HepG2 (cell line): ENCODE data around the gene PRKCE. TPM values are rescaled to one million over a fixed set of nuclear protein-coding genes. Genes with fewer than 3 reads are reported as not detected.
"Not testable (repeated sequence)": the region's sequence is repeated elsewhere in the genome, so short reads cannot be mapped to it uniquely, and the experiment has no call there.

ENCODE experiments used
- ATAC-seq: fragments of 200-7000 bp; cut with Tn5 transposase; 3 replicates; pipeline ENCODE4 v1.9.1; 2020; ENCODE audit warnings: mild to moderate bottlenecking, moderate library complexity
- BruUV-seq: library from RNA; stranded (reverse); fragments of 400-500 nt; replicated peaks from 2 replicates; lab custom pipeline; 2021; lab: Mats Ljungman, UMichigan
- CTCF ChIA-PET: fragments of 300-600 bp; formaldehyde crosslinking; extraction: SDS; loops from one replicate; lab custom pipeline; 2021; ENCODE audit warnings: low total read pairs, inconsistent platforms, low intra/inter-chr PET ratio; lab: Yijun Ruan, JAX
- POLR2A ChIA-PET: fragments of 350-600 bp; sonication (Branson Sonifier 250); formaldehyde crosslinking; loops from one replicate; lab custom pipeline; 2020; ENCODE audit warnings: antibody characterized with exemption, inconsistent platforms; lab: Yijun Ruan, JAX
- DNase-seq: peaks from one replicate; pipeline ENCODE4 v3.0.0-alpha.2; 2015; ENCODE audit warnings: low spot score
- FAIRE-seq: peaks from 3 replicates; lab custom pipeline; 2011; peaks lifted over from hg19 to GRCh38; lab: Jason Lieb, UNC
- H2AFZ ChIP-seq: one replicate; pipeline ENCODE4 v1.6.1; 2011; ENCODE audit warnings: low read length, inconsistent platforms
- H3K27ac ChIP-seq: fragments of 300-600 bp; 3 replicates; pipeline ENCODE4 v1.8.0; 2011; ENCODE audit warnings: mixed run types, mild to moderate bottlenecking, mixed read lengths, low read length, inconsistent platforms; ENCODE audit not compliant: insufficient read depth; ENCODE audit errors: extremely low read length
- H3K27me3 ChIP-seq, 2 experiments: fragments of 200-600 bp in 1 of 2; 2 replicates in 1 of 2; 3 replicates in 1 of 2; pipeline versions ENCODE4 v1.6.0 to v1.8.0; 2011; ENCODE audit warnings: low read length in 2 of 2, mild to moderate bottlenecking in 2 of 2, moderate library complexity in 2 of 2, inconsistent platforms in 1 of 2; ENCODE audit not compliant: insufficient read depth in 2 of 2, control insufficient read depth in 1 of 2
- H3K36me3 ChIP-seq, 2 experiments: fragments of 200-600 bp in 1 of 2; replicated peaks in 1 of 2; 2 replicates in 1 of 2; 3 replicates in 1 of 2; pipeline versions ENCODE4 v1.5.1 to v1.8.0; 2011; ENCODE audit warnings: low read length in 2 of 2, inconsistent platforms in 1 of 2; ENCODE audit not compliant: insufficient read depth in 2 of 2, control insufficient read depth in 1 of 2
- H3K4me1 ChIP-seq: 2 replicates; pipeline ENCODE4 v1.5.1; 2012; ENCODE audit warnings: low read length, inconsistent platforms; ENCODE audit not compliant: insufficient read depth
- H3K4me2 ChIP-seq: 2 replicates; pipeline ENCODE4 v1.6.0; 2011; ENCODE audit warnings: low read depth, low read length, inconsistent platforms
- H3K4me3 ChIP-seq, 3 experiments: fragments of 200-600 bp in 1 of 3; sonication (generic), shearing (Covaris generic) in 1 of 3; replicated peaks in 1 of 3; 2 replicates each; pipeline ENCODE4 v1.5.1; 2011 to 2016; ENCODE audit warnings: low read length in 3 of 3, inconsistent platforms in 2 of 3, low read depth in 2 of 3, mild to moderate bottlenecking in 2 of 3, control low read depth in 1 of 3, mixed read lengths in 1 of 3; ENCODE audit not compliant: insufficient read depth in 1 of 3
- H3K79me2 ChIP-seq: one replicate; pipeline ENCODE4 v1.6.1; 2011; ENCODE audit warnings: low read length, inconsistent platforms; ENCODE audit not compliant: insufficient read depth
- H3K9ac ChIP-seq: 2 replicates; pipeline ENCODE4 v1.6.0; 2011; ENCODE audit warnings: mild to moderate bottlenecking, low read depth, low read length, inconsistent platforms; ENCODE audit not compliant: insufficient read depth
- H3K9me3 ChIP-seq: 2 replicates; pipeline ENCODE4 v1.5.1; 2012; ENCODE audit warnings: mild to moderate bottlenecking, low read length
- H4K20me1 ChIP-seq: 2 replicates; pipeline ENCODE4 v1.6.0; 2011; ENCODE audit warnings: inconsistent platforms, mild to moderate bottlenecking, low read length, moderate library complexity; ENCODE audit not compliant: insufficient read depth
- AKNA ChIP-seq: sonication (generic); formaldehyde crosslinking; IDR thresholded peaks from 2 replicates; pipeline ENCODE4 v1.4.0; 2020; ENCODE audit warnings: missing genetic modification reagents, borderline replicate concordance
- CCDC6 ChIP-seq: sonication (generic); formaldehyde crosslinking; IDR thresholded peaks from 2 replicates; pipeline ENCODE4 v1.8.1; 2022; ENCODE audit warnings: mild to moderate bottlenecking, missing genetic modification reagents, moderate library complexity
- HDAC1 ChIP-seq: sonication (generic); formaldehyde crosslinking; IDR thresholded peaks from 2 replicates; pipeline ENCODE4 v1.5.1; 2020; ENCODE audit warnings: mild to moderate bottlenecking, missing genetic modification reagents
- HIC2 ChIP-seq: sonication (generic); formaldehyde crosslinking; IDR thresholded peaks from 2 replicates; pipeline ENCODE4 v1.9.0; 2022; ENCODE audit warnings: low read depth, missing genetic modification reagents
- RFXAP ChIP-seq: sonication (generic); formaldehyde crosslinking; IDR thresholded peaks from 2 replicates; pipeline ENCODE4 v1.4.0; 2020; ENCODE audit warnings: missing genetic modification reagents, borderline replicate concordance
- SOX6 ChIP-seq, 2 experiments: fragments of 450-650 bp in 1 of 2; sonication (generic) in 1 of 2; formaldehyde crosslinking in 1 of 2; IDR thresholded peaks; 2 replicates each; pipeline versions ENCODE4 v1.4.0 to v1.6.1; 2017 to 2020; ENCODE audit warnings: antibody characterized with exemption in 1 of 2, mild to moderate bottlenecking in 1 of 2, missing genetic modification reagents in 1 of 2
- WGBS: methylation state at CpG from one replicate; pipeline ENCODE4 v1.1.6; 2017; ENCODE audit warnings: low lambda C conversion rate; 5-methylcytosine and 5-hydroxymethylcytosine counted together
- in situ Hi-C: cut with HindIII; loops from 2 replicates; pipeline ENCODE4 v1.10.0; 2017; ENCODE audit warnings: low pct_unique_long_range_greater_than_20kb; ENCODE audit not compliant: extremely low pct_ligation_motif_present
- intact Hi-C: fragments of 100-400 bp; cut with micrococcal nuclease; formaldehyde crosslinking; loops from one replicate; pipeline ENCODE4 v1.10.0; 2022; ENCODE audit not compliant: unreplicated experiment
- polyA plus RNA-seq, 8 experiments: library from polyadenylated mRNA; depleted of rRNA in 3 of 8; stranded (reverse) in 7 of 8; unstranded in 1 of 8; fragments of >200 nt; fragmentation: Illumina TruSeq in 4 of 8; extraction: Trizol in 4 of 8; gene quantifications; 2 replicates each; pipeline versions ENCODE4 v1.2.1 to v1.2.3, GENCODE V29; 2011 to 2016; ENCODE audit warnings: low read depth in 4 of 8, missing spikeins in 1 of 8, mixed read lengths in 1 of 8; ENCODE audit not compliant: insufficient read depth in 1 of 8
- total RNA-seq, 5 experiments: library from RNA; depleted of rRNA; stranded (reverse); fragments of >200 nt; fragmentation: Illumina TruSeq; extraction: Trizol; gene quantifications; 2 replicates each; pipeline ENCODE4 v1.2.3, GENCODE V29; 2016; ENCODE audit warnings: low read depth in 1 of 5
- TF ChIP-seq, protein P1 (sequence below): IDR thresholded peaks from 2 replicates; pipeline ENCODE4 v1.6.1; 2016; ENCODE audit warnings: mild to moderate bottlenecking, missing biosample characterization, missing genetic modification reagents

Gene PRKCE
- total and polyA plus RNA-seq, 2 of the 13 experiments (the other 11 are each of a cell fraction or from before 2014, with no cell fraction given) = 1.0 to 3.9 TPM

- TF ChIP-seq HIC2 (CRISPR knock-in tag) (no peak), HDAC1 (no peak), RFXAP (CRISPR knock-in tag) (no peak), SOX6 (IDR thresholded peaks at IDR 0.05) (no peak), SOX6 (CRISPR knock-in tag; IDR thresholded peaks at IDR 0.05) (no peak), AKNA (CRISPR knock-in tag) (no peak), CCDC6 (CRISPR knock-in tag) (no peak)
- TF ChIP-seq, protein P1, sequence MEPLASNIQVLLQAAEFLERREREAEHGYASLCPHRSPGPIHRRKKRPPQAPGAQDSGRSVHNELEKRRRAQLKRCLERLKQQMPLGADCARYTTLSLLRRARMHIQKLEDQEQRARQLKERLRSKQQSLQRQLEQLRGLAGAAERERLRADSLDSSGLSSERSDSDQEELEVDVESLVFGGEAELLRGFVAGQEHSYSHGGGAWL = no peak
Observed at GRCh38 chr2:46216213-46216612, 564.7 kb downstream of the PRKCE start (continued).

GRCh38 chr2:46223514-46223913 is 572.0 kb downstream of the PRKCE start:
- H3K9me3 ChIP-seq, POLR2A ChIA-PET, H3K36me3 ChIP-seq, H4K20me1 ChIP-seq, FAIRE-seq, intact Hi-C loops, in situ Hi-C loops, H3K4me3 ChIP-seq, H3K27me3 ChIP-seq, BruUV-seq, DNase-seq, ATAC-seq, H3K27ac ChIP-seq, H3K79me2 ChIP-seq, H3K4me2 ChIP-seq, H3K9ac ChIP-seq, CTCF ChIA-PET, H2AFZ ChIP-seq: not testable (repeated sequence)
- peaks cover 25% of the 10 kb centered on the region for H3K4me1 ChIP-seq
- 4% methylated on average over 1 of the region's 1 CpG for WGBS
